HG02678 (cell line): ENCODE results near the gene SRSF2.

Source experiments
- ATAC-seq: cut with Tn5 transposase; IDR thresholded peaks from one replicate; pipeline ENCODE4 v1.9.1; 2021; ENCODE audit warnings: mild to moderate bottlenecking, moderate library complexity; ENCODE audit not compliant: unreplicated experiment

Gene SRSF2

GRCh38 chr17:76685366-76685765, 51.8 kb downstream of the SRSF2 start:
- ATAC-seq = no peak

GRCh38 chr17:76684756-76685155, 52.4 kb downstream of the SRSF2 start:
- ATAC-seq = no peak
